Astrocyte (in vitro differentiated cells and primary cell): Measurements from ENCODE around the gene CCSER2. TPM values are rescaled to one million over a fixed set of nuclear protein-coding genes. Genes with fewer than 3 reads are reported as not detected.

Experiments
- DNase-seq: peaks from one replicate; pipeline ENCODE4 v3.0.0-alpha.2; 2010; ENCODE audit warnings: low read depth
- FAIRE-seq: peaks from 2 replicates; lab custom pipeline; 2011; peaks lifted over from hg19 to GRCh38; lab: Jason Lieb, UNC
- H2AFZ ChIP-seq: 2 replicates; pipeline ENCODE4 v1.6.0; 2012; ENCODE audit warnings: low read depth, low read length, inconsistent platforms
- H3K27ac ChIP-seq: 2 replicates; pipeline ENCODE4 v1.5.1; 2011; ENCODE audit warnings: low read depth, low read length, inconsistent platforms
- H3K27me3 ChIP-seq: 2 replicates; pipeline ENCODE4 v1.6.0; 2011; ENCODE audit warnings: low read length, inconsistent platforms; ENCODE audit not compliant: insufficient read depth
- H3K36me3 ChIP-seq: 2 replicates; pipeline ENCODE4 v1.5.1; 2011; ENCODE audit warnings: low read length, inconsistent platforms; ENCODE audit not compliant: insufficient read depth
- H3K4me1 ChIP-seq: 2 replicates; pipeline ENCODE4 v1.5.1; 2011; ENCODE audit warnings: low read length, inconsistent platforms; ENCODE audit not compliant: insufficient read depth
- H3K4me2 ChIP-seq: 2 replicates; pipeline ENCODE4 v1.6.0; 2012; ENCODE audit warnings: low read length, inconsistent platforms
- H3K4me3 ChIP-seq: 2 replicates; pipeline ENCODE4 v1.5.1; 2011; ENCODE audit warnings: low read depth, mild to moderate bottlenecking, low read length, inconsistent platforms; ENCODE audit not compliant: insufficient read depth
- H3K79me2 ChIP-seq: 2 replicates; pipeline ENCODE4 v1.6.0; 2012; ENCODE audit warnings: mild to moderate bottlenecking, low read length, inconsistent platforms; ENCODE audit not compliant: insufficient read depth
- H3K9ac ChIP-seq: 2 replicates; pipeline ENCODE4 v1.6.0; 2012; ENCODE audit warnings: mild to moderate bottlenecking, low read length, inconsistent platforms
- H3K9me3 ChIP-seq: 2 replicates; pipeline ENCODE4 v1.5.1; 2012; ENCODE audit warnings: low read depth, mild to moderate bottlenecking, low read length, inconsistent platforms; ENCODE audit not compliant: insufficient read depth
- H4K20me1 ChIP-seq: 2 replicates; pipeline ENCODE4 v1.6.0; 2012; ENCODE audit warnings: low read length, inconsistent platforms; ENCODE audit not compliant: insufficient read depth
- H3K27ac Mint-ChIP-seq: one replicate; pipeline ENCODE4 v1.8.0; 2021; ENCODE audit warnings: mild to moderate bottlenecking, mixed read lengths; ENCODE audit not compliant: unreplicated experiment
- H3K27me3 Mint-ChIP-seq: one replicate; pipeline ENCODE4 v1.8.0; 2021; ENCODE audit warnings: low read depth, mixed read lengths; ENCODE audit not compliant: unreplicated experiment
- H3K36me3 Mint-ChIP-seq: one replicate; pipeline ENCODE4 v1.8.0; 2021; ENCODE audit warnings: low read depth, mixed read lengths; ENCODE audit not compliant: unreplicated experiment
- H3K4me1 Mint-ChIP-seq: one replicate; pipeline ENCODE4 v1.8.0; 2021; ENCODE audit warnings: low read depth, mixed read lengths; ENCODE audit not compliant: unreplicated experiment
- H3K4me3 Mint-ChIP-seq: one replicate; pipeline ENCODE4 v1.8.0; 2021; ENCODE audit warnings: mild to moderate bottlenecking, moderate library complexity, mixed read lengths; ENCODE audit not compliant: unreplicated experiment
- H3K9me3 Mint-ChIP-seq: one replicate; pipeline ENCODE4 v1.8.0; 2021; ENCODE audit warnings: mild to moderate bottlenecking, mixed read lengths; ENCODE audit not compliant: unreplicated experiment
- CTCF ChIP-seq: IDR thresholded peaks from 2 replicates; pipeline ENCODE4 v1.5.1; 2011; ENCODE audit warnings: low read depth, mild to moderate bottlenecking, inconsistent platforms, low read length, moderate library complexity; ENCODE audit not compliant: insufficient read depth
- EZH2 ChIP-seq: IDR thresholded peaks from 2 replicates; pipeline ENCODE4 v1.6.1; 2012; ENCODE audit warnings: mild to moderate bottlenecking, low read length, inconsistent platforms; ENCODE audit not compliant: insufficient read depth
- total RNA-seq: library from RNA; stranded (reverse); gene quantifications from 2 replicates; pipeline ENCODE4 v1.2.1, GENCODE V29; 2021

Gene CCSER2
- total RNA-seq, 1 donor from 2014 or later, result 100 TPM

- Histone ChIP-seq H3K9me3 (no peaks in the 10 kb centered on the region), H4K20me1 (no peaks in the 10 kb centered on the region), H3K4me3 (no peak overlapping the region), H3K79me2 (no peaks in the 10 kb centered on the region), H3K9ac (no peak overlapping the region), H2AFZ (no peak overlapping the region), H3K36me3 (no peaks in the 10 kb centered on the region), H3K27me3 (no peaks in the 10 kb centered on the region), H3K4me2 (no peak overlapping the region), H3K27ac (no peak overlapping the region), H3K4me1 (no peaks in the 10 kb centered on the region)
- Mint-ChIP-seq H3K4me1 (no peaks in the 10 kb centered on the region), H3K27me3 (peaks cover 34% of the 10 kb centered on the region), H3K4me3 (no peak overlapping the region), H3K36me3 (no peaks in the 10 kb centered on the region), H3K9me3 (no peaks in the 10 kb centered on the region), H3K27ac (no peak overlapping the region)
- DNase-seq (no peak), FAIRE-seq (no peak)
- TF ChIP-seq EZH2, result no peak
- no peak for TF ChIP-seq CTCF
Measured at GRCh38 chr10:84548869-84549268, 220.5 kb downstream of the CCSER2 start.

DNA sequence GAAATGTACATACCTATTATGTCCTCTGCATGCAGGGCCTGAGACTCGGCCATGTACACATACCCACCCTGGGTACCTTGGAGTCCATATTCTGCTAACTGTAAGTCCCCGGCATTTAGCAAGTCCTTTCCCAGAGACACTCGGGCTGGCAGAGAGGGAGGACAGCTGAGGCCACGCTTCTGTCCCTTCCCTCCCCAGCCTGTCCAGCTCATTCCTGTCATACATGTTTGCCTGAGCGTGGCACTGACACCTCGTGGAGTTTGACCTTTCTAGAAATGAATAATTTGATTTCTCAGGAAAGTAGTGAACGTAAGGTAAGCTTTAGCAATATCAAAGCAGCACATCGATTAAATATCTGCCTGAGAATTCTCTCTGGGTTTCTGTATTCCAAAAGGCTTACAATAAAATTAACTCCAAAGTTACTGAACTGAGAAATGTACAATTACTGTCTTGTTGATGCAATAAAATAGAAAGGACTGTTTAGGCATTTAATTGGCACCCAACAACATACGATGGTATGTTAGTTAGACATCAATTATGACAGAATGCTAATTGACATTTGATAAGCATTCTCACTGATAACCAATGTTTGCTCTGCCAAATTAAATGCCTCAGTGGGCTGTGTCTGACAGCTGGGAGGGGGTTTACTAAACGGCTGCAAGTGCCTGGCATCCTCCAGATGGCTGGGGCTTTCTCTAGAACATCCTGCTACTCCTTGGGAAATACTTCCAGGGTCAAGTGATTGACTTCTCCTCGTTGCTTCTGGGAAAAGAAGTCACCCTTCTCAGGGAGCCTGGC is 221.2 kb downstream of the CCSER2 start:
- Histone ChIP-seq H3K27ac (no peak overlapping the region), H3K4me2 (no peak overlapping the region), H3K4me1 (no peaks in the 10 kb centered on the region), H3K79me2 (no peaks in the 10 kb centered on the region), H3K9ac (no peak overlapping the region), H2AFZ (no peak overlapping the region), H4K20me1 (no peaks in the 10 kb centered on the region), H3K9me3 (no peaks in the 10 kb centered on the region), H3K36me3 (no peaks in the 10 kb centered on the region), H3K4me3 (no peak overlapping the region), H3K27me3 (no peaks in the 10 kb centered on the region)
- Mint-ChIP-seq H3K4me1 (no peaks in the 10 kb centered on the region), H3K27ac (no peak overlapping the region), H3K9me3 (no peaks in the 10 kb centered on the region), H3K27me3 (peaks cover 34% of the 10 kb centered on the region), H3K4me3 (no peak overlapping the region), H3K36me3 (no peaks in the 10 kb centered on the region)
- TF ChIP-seq CTCF, result no peak
- TF ChIP-seq EZH2, result no peak
- FAIRE-seq, result no peak
- DNase-seq, result no peak
